OCI-LY7 (cell line): ENCODE results near the gene NCKIPSD.

Experiments used
- EZH2phosphoT487 ChIP-seq: fragments of 200-600 bp; sonication (generic); IDR thresholded peaks from 2 replicates; pipeline ENCODE4 v1.6.1; 2018; ENCODE audit warnings: low read depth, borderline replicate concordance, mild to moderate bottlenecking, mixed run types, antibody characterized with exemption, low read length, moderate library complexity, mixed read lengths
- TF ChIP-seq, protein P1 (sequence below): fragments of 200-600 bp; sonication (generic); conservative IDR thresholded peaks from 2 replicates; pipeline ENCODE4 v1.5.1; 2014; ENCODE audit warnings: mild to moderate bottlenecking, antibody characterized with exemption, low read length, moderate library complexity, mixed read lengths

DNA sequence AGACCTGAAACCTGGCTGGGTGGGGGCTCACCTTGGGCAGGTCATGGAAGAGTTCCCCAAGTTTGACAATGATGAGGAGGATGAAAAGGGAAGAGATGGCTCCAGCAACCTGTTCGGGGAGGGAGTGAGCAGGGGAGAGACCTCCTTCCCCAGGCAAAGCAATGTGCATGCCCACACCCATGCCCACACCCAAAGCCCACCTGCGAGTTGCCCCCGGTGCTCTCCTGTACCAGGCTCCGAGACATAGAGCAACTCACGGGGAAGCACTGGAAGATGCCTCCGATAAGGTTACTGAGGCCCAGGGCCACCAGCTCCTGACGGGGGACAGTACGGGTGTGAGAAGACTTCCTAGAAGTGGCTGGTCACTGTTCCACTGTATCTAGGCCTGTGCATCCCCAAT, 55.3 kb downstream of the NCKIPSD start:
- TF ChIP-seq, protein P1, sequence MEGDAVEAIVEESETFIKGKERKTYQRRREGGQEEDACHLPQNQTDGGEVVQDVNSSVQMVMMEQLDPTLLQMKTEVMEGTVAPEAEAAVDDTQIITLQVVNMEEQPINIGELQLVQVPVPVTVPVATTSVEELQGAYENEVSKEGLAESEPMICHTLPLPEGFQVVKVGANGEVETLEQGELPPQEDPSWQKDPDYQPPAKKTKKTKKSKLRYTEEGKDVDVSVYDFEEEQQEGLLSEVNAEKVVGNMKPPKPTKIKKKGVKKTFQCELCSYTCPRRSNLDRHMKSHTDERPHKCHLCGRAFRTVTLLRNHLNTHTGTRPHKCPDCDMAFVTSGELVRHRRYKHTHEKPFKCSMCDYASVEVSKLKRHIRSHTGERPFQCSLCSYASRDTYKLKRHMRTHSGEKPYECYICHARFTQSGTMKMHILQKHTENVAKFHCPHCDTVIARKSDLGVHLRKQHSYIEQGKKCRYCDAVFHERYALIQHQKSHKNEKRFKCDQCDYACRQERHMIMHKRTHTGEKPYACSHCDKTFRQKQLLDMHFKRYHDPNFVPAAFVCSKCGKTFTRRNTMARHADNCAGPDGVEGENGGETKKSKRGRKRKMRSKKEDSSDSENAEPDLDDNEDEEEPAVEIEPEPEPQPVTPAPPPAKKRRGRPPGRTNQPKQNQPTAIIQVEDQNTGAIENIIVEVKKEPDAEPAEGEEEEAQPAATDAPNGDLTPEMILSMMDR: no peak
- no peak for TF ChIP-seq EZH2phosphoT487
